SK-N-SH treated with all-trans-retinoic acid at 6 μM for 48 hours (cell line): ENCODE data around the gene CCDC85C.

Source experiments
- ATAC-seq: fragments of 200-7000 bp; cut with Tn5 transposase; 3 replicates; pipeline ENCODE4 v1.9.1; 2020; ENCODE audit warnings: mild to moderate bottlenecking, moderate library complexity
- CSDC2 ChIP-seq: fragments of 250-450 bp; sonication (Bioruptor Pico); IDR thresholded peaks from 2 replicates; pipeline ENCODE4 v1.5.0; 2020; ENCODE audit warnings: mild to moderate bottlenecking, moderate library complexity
- ESRRG ChIP-seq: fragments of 250-450 bp; sonication (Bioruptor Pico); IDR thresholded peaks from 2 replicates; pipeline ENCODE4 v1.6.1; 2021; ENCODE audit warnings: mild to moderate bottlenecking
- GLIS3 ChIP-seq: fragments of 250-450 bp; sonication (Bioruptor Pico); IDR thresholded peaks from 2 replicates; pipeline ENCODE4 v1.5.0; 2020; ENCODE audit warnings: mild to moderate bottlenecking, moderate library complexity
- OSR1 ChIP-seq: fragments of 250-450 bp; sonication (Bioruptor Pico); IDR thresholded peaks from 2 replicates; pipeline ENCODE4 v1.8.0; 2022; ENCODE audit warnings: moderate library complexity, mild to moderate bottlenecking, inconsistent platforms
- PPARA ChIP-seq: fragments of 250-450 bp; sonication (Bioruptor Pico); IDR thresholded peaks from 2 replicates; pipeline ENCODE4 v1.5.0; 2020; ENCODE audit warnings: mild to moderate bottlenecking, borderline replicate concordance
- RARB ChIP-seq: fragments of 250-450 bp; sonication (Bioruptor Pico); IDR thresholded peaks from 2 replicates; pipeline ENCODE4 v1.8.0; 2021; ENCODE audit warnings: mild to moderate bottlenecking, moderate library complexity
- SNAI2 ChIP-seq: fragments of 250-450 bp; sonication (Bioruptor Pico); IDR thresholded peaks from 2 replicates; pipeline ENCODE4 v1.5.0; 2020; ENCODE audit warnings: mild to moderate bottlenecking, moderate library complexity
- TOX ChIP-seq: fragments of 250-450 bp; sonication (Bioruptor Pico); IDR thresholded peaks from 2 replicates; pipeline ENCODE4 v1.8.0; 2021; ENCODE audit warnings: mild to moderate bottlenecking, moderate library complexity, borderline replicate concordance
- ZC3H10 ChIP-seq: fragments of 250-450 bp; sonication (Bioruptor Pico); IDR thresholded peaks from 2 replicates; pipeline ENCODE4 v1.5.1; 2021; ENCODE audit warnings: mild to moderate bottlenecking, moderate library complexity
- ZFP30 ChIP-seq: fragments of 450-650 bp; formaldehyde crosslinking; IDR thresholded peaks from 2 replicates; pipeline ENCODE4 v1.5.0; 2022; ENCODE audit warnings: mild to moderate bottlenecking, moderate library complexity
- ZNF565 ChIP-seq: fragments of 450-650 bp; formaldehyde crosslinking; conservative IDR thresholded peaks from 2 replicates; pipeline ENCODE4 v1.5.0; 2020; ENCODE audit warnings: low read depth, mild to moderate bottlenecking, moderate library complexity
- ZNF70 ChIP-seq: fragments of 450-650 bp; formaldehyde crosslinking; IDR thresholded peaks from 2 replicates; pipeline ENCODE4 v1.5.0; 2020; ENCODE audit warnings: mild to moderate bottlenecking, moderate library complexity
- TF ChIP-seq, protein P1 (sequence below): fragments of 250-450 bp; sonication (Bioruptor Pico); IDR thresholded peaks from 2 replicates; pipeline ENCODE4 v1.5.0; 2020; ENCODE audit warnings: mild to moderate bottlenecking, moderate library complexity
- TF ChIP-seq, protein P2 (sequence below): fragments of 250-450 bp; sonication (Bioruptor Pico); IDR thresholded peaks from 2 replicates; pipeline ENCODE4 v1.5.1; 2021; ENCODE audit warnings: mild to moderate bottlenecking, moderate library complexity
- TF ChIP-seq, protein P3 (sequence below): fragments of 250-450 bp; sonication (Bioruptor Pico); IDR thresholded peaks from 2 replicates; pipeline ENCODE4 v1.5.1; 2020; ENCODE audit warnings: low read depth, mild to moderate bottlenecking, moderate library complexity
- TF ChIP-seq, protein P4 (sequence below): fragments of 250-450 bp; sonication (Bioruptor Pico); IDR thresholded peaks from 2 replicates; pipeline ENCODE4 v1.8.0; 2021; ENCODE audit warnings: low read depth, mild to moderate bottlenecking, moderate library complexity, borderline replicate concordance

The CCDC85C gene

DNA sequence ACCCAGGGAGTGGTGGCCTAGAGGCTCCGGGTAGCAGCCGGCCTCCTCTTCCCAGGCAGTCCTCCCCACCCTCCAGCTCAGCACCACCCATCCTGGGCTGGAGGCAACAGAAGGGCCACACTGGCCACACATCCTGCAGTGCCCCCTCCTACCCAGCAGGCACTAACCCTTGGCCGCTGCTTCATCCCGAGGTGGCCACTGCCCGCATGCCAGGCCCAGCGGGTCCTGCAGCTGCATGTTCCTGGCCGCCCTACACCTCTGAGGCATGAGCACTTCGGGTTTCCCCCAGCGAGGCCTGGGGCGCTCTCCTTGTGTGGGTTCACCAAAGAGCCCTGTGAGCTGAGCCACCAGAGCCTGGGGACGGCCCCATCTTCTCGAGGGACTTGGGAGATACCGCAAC, 61.4 kb downstream of the CCDC85C start:
- ATAC-seq = no peak
- TF ChIP-seq CSDC2 (CRISPR knock-in tag) = no peak
- TF ChIP-seq ESRRG (CRISPR knock-in tag) = no peak
- TF ChIP-seq, protein P1, sequence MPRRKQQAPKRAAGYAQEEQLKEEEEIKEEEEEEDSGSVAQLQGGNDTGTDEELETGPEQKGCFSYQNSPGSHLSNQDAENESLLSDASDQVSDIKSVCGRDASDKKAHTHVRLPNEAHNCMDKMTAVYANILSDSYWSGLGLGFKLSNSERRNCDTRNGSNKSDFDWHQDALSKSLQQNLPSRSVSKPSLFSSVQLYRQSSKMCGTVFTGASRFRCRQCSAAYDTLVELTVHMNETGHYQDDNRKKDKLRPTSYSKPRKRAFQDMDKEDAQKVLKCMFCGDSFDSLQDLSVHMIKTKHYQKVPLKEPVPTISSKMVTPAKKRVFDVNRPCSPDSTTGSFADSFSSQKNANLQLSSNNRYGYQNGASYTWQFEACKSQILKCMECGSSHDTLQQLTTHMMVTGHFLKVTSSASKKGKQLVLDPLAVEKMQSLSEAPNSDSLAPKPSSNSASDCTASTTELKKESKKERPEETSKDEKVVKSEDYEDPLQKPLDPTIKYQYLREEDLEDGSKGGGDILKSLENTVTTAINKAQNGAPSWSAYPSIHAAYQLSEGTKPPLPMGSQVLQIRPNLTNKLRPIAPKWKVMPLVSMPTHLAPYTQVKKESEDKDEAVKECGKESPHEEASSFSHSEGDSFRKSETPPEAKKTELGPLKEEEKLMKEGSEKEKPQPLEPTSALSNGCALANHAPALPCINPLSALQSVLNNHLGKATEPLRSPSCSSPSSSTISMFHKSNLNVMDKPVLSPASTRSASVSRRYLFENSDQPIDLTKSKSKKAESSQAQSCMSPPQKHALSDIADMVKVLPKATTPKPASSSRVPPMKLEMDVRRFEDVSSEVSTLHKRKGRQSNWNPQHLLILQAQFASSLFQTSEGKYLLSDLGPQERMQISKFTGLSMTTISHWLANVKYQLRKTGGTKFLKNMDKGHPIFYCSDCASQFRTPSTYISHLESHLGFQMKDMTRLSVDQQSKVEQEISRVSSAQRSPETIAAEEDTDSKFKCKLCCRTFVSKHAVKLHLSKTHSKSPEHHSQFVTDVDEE (CRISPR knock-in tag) = no peak
- no peak for TF ChIP-seq ZNF565
- TF ChIP-seq, protein P2, sequence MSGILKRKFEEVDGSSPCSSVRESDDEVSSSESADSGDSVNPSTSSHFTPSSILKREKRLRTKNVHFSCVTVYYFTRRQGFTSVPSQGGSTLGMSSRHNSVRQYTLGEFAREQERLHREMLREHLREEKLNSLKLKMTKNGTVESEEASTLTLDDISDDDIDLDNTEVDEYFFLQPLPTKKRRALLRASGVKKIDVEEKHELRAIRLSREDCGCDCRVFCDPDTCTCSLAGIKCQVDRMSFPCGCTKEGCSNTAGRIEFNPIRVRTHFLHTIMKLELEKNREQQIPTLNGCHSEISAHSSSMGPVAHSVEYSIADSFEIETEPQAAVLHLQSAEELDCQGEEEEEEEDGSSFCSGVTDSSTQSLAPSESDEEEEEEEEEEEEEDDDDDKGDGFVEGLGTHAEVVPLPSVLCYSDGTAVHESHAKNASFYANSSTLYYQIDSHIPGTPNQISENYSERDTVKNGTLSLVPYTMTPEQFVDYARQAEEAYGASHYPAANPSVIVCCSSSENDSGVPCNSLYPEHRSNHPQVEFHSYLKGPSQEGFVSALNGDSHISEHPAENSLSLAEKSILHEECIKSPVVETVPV (CRISPR knock-in tag) = no peak
- TF ChIP-seq, protein P3, sequence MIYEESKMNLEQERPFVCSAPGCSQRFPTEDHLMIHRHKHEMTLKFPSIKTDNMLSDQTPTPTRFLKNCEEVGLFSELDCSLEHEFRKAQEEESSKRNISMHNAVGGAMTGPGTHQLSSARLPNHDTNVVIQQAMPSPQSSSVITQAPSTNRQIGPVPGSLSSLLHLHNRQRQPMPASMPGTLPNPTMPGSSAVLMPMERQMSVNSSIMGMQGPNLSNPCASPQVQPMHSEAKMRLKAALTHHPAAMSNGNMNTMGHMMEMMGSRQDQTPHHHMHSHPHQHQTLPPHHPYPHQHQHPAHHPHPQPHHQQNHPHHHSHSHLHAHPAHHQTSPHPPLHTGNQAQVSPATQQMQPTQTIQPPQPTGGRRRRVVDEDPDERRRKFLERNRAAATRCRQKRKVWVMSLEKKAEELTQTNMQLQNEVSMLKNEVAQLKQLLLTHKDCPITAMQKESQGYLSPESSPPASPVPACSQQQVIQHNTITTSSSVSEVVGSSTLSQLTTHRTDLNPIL (CRISPR knock-in tag) = no peak
- TF ChIP-seq ZFP30 = no peak

DNA sequence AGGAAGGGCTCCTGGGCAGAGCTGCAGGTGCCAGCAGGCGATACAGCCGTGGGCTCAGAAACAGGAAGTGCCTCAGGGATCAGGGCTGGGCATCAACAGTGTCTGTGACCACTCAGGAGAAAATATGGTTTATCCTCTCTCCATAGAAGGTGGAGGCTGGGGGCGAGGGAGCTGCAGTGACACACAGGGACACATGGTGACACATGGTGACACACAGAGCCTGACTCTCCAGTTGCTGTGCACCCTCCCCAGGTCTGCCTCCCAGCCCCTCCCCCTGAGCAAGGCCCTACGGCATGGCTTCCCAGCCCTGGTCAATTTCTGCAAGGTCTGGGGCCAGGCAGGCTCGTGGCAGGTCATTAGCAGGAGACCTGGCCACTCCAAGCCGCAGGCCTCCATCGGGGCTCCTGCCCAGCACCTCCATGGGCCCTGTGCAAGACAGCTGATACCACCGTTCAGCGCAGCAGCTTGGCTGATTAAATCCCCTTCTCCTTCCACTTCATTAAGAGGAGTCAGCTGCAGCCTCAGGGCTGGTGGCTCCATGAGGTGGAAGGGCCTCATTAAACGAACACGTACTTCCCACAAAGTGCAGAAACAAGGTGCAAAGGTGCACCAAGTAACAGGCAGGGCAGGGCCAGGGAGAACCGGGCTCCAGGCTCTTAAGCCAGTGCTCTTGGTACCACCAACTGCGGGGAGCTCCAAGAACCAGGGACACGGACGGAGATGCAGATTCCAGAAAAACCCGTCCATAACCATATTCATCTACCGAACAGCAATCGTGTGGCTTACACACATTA, 62.1 kb downstream of the CCDC85C start:
- no peak for TF ChIP-seq OSR1 (CRISPR knock-in tag)
- TF ChIP-seq, protein P4, sequence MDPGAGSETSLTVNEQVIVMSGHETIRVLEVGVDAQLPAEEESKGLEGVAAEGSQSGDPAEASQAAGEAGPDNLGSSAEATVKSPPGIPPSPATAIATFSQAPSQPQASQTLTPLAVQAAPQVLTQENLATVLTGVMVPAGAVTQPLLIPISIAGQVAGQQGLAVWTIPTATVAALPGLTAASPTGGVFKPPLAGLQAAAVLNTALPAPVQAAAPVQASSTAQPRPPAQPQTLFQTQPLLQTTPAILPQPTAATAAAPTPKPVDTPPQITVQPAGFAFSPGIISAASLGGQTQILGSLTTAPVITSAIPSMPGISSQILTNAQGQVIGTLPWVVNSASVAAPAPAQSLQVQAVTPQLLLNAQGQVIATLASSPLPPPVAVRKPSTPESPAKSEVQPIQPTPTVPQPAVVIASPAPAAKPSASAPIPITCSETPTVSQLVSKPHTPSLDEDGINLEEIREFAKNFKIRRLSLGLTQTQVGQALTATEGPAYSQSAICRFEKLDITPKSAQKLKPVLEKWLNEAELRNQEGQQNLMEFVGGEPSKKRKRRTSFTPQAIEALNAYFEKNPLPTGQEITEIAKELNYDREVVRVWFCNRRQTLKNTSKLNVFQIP (CRISPR knock-in tag) = no peak
- TF ChIP-seq, protein P1 (CRISPR knock-in tag) = no peak
- TF ChIP-seq ZNF565 = no peak
- TF ChIP-seq CSDC2 (CRISPR knock-in tag) = no peak
- no peak for TF ChIP-seq ZC3H10 (CRISPR knock-in tag)
- no peak for TF ChIP-seq GLIS3 (CRISPR knock-in tag)
- TF ChIP-seq TOX (CRISPR knock-in tag) = no peak
- TF ChIP-seq ZFP30 = no peak
- no peak for TF ChIP-seq ZNF70
- TF ChIP-seq, protein P2 (CRISPR knock-in tag) = no peak
- no peak; the same call in 2 of the 3 replicates for ATAC-seq

DNA sequence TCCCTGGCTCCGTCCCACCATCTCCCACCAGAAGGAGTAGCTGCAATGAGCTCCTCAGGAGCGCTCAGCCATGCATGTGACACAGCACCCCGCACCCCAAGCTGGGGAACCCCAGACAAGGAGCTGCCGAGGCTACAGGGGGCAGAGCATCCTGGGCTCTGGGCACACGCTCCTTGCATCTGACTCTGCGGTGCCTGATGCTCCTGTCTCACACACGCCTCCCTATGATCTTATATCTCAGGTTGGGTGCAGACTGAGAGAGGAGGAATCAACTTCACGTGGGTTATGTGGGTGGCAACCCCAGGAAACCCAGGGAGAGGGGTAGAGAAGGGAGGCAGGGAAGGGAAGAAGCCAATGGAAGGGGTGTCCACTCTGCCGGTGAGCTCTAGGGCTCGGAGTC, 62.8 kb downstream of the CCDC85C start:
- TF ChIP-seq PPARA (CRISPR knock-in tag) (no peak), TOX (CRISPR knock-in tag) (no peak), SNAI2 (CRISPR knock-in tag) (no peak), ZNF565 (no peak), CSDC2 (CRISPR knock-in tag) (no peak), RARB (no peak), ESRRG (CRISPR knock-in tag) (no peak)
- TF ChIP-seq, protein P3 (CRISPR knock-in tag) = no peak
- TF ChIP-seq, protein P1 (CRISPR knock-in tag) = no peak
- TF ChIP-seq, protein P2 (CRISPR knock-in tag) = no peak
- ATAC-seq = no peak
